ENCODE results near the gene CYTH1. TPM values are rescaled to one million over a fixed set of nuclear protein-coding genes. Genes with fewer than 3 reads are reported as not detected.

The CYTH1 gene
- total and polyA plus RNA-seq, 10 of the 15 experiments (the other 5 are each of a cell fraction or from before 2014, with no cell fraction given): 6.6 to 188 (median 145) TPM

- H3K9ac ChIP-seq (ENCODE audit: control insufficient read depth, insufficient read depth, low read length): no peak overlapping the region
- no peak overlapping the region for H3K4me3 ChIP-seq
- H3K27ac ChIP-seq (ENCODE audit: control insufficient read depth, insufficient read depth): no peak overlapping the region
- H4K20me1 ChIP-seq (ENCODE audit: control insufficient read depth, insufficient read depth): no peaks in the 10 kb centered on the region
- no peaks in the 10 kb centered on the region for H3K27me3 ChIP-seq (replicated peaks in 1 of 2; ENCODE audit: control insufficient read depth in 2 of 2, insufficient read depth in 2 of 2, low read length in 1 of 2)
- WGBS (ENCODE audit: insufficient coverage, insufficient replicate concordance, low lambda C conversion rate, missing lambda C conversion rate): 93% methylated on average over 28 of the region's 28 CpGs
- RAD21 ChIA-PET (ENCODE audit: unreplicated experiment): no interaction called here
- intact Hi-C loops (cut with micrococcal nuclease; ENCODE audit: unreplicated experiment) (no loop called here), in situ Hi-C loops (cut with MboI) (no loop called here)
- H3K9me3 ChIP-seq (replicated peaks; ENCODE audit: control insufficient read depth, insufficient read depth, low read length): no peaks in the 10 kb centered on the region
- TSS peak; percentile 13 for BruUV-seq (replicated peaks)
- no peak overlapping the region for H3K4me2 ChIP-seq (ENCODE audit: control insufficient read depth, insufficient read depth)
- FAIRE-seq (no peak), DNase-seq (ENCODE audit: low read depth, low spot score) (no peak), ATAC-seq (peak; percentile 10; the same call in 1 of the 3 replicates)
- H2AFZ ChIP-seq (ENCODE audit: control insufficient read depth, low read depth, low read length): no peak overlapping the region
- H3K79me2 ChIP-seq (ENCODE audit: control insufficient read depth, insufficient read depth, low read length): no peaks in the 10 kb centered on the region
- TF ChIP-seq RAD21 (IDR thresholded peaks at IDR 0.05; ENCODE audit: insufficient read depth, low read depth, low read length): peak; percentile 18; the same call in 1 of the 2 replicates
- TF ChIP-seq POLR2A (IDR thresholded peaks at IDR 0.05; ENCODE audit: low read depth, low read length): peak; percentile 67; the same call in 1 of the 2 replicates
- no peak for TF ChIP-seq CHD4 (IDR thresholded peaks at IDR 0.05)
- TF ChIP-seq CTCF (IDR thresholded peaks at IDR 0.05 in 2 of 3, conservative IDR thresholded peaks at IDR 0.05 in 1 of 3; ENCODE audit: control insufficient read depth in 2 of 3, extremely low read depth in 1 of 3, insufficient read depth in 1 of 3, low read depth in 3 of 3, low read length in 3 of 3): 0 out of 6 replicates have a peak, but pooled peaks of 1 of the 3 experiments have one; percentile 5
- H3K36me3 ChIP-seq (ENCODE audit: control insufficient read depth in 2 of 2, insufficient read depth in 2 of 2, low read length in 1 of 2): peaks cover 36 to 49% of the 10 kb centered on the region in 2 experiments
- H3K4me1 ChIP-seq (ENCODE audit: control insufficient read depth, insufficient read depth, low read length): no peaks in the 10 kb centered on the region
- POLR2A ChIA-PET: no interaction called here
- SMC1A ChIA-PET (ENCODE audit: uncharacterized antibody, unreplicated experiment): interaction anchor here (0.7 to 1.2 kb wide), 3 partner anchors 9 to 60 kb away, joined by 3 to 4 read pairs (median 3); no protein-coding TSS in a partner anchor
- CTCF ChIA-PET: interaction anchor here (1.2 to 1.3 kb wide), 2 partner anchors 9 to 48 kb away, joined by 3 read pairs; no protein-coding TSS in a partner anchor
These were observed 107.3 kb downstream of the CYTH1 start for GRCh38 chr17:78674595-78675315.

Measured in GM12878 (cell line).